H1 (cell line): ENCODE data around the gene MADD. TPM values are rescaled to one million over a fixed set of nuclear protein-coding genes. Genes with fewer than 3 reads are reported as not detected.

ENCODE experiments used
- ASH2L ChIP-seq: fragments of 200-600, 300-600 bp; sonication (generic); IDR thresholded peaks from one replicate; pipeline ENCODE4 v1.7.1; 2017; ENCODE audit warnings: low read length
- SP4 ChIP-seq: IDR thresholded peaks from 2 replicates; pipeline ENCODE4 v1.6.1; 2012; ENCODE audit warnings: low read length, inconsistent platforms
- polyA plus RNA-seq, 7 experiments: library from polyadenylated mRNA; depleted of rRNA in 3 of 7; stranded (reverse) in 5 of 7; unstranded in 2 of 7; fragments of >200 nt in 5 of 7; fragments of 200-250 nt in 2 of 7; gene quantifications; 1 replicate in 5 of 7; 2 replicates in 1 of 7; 4 replicates in 1 of 7; pipeline versions ENCODE4 v1.2.1 to v1.2.3, GENCODE V29; 2011 to 2013; ENCODE audit warnings: missing spikeins in 2 of 7, mixed read lengths in 2 of 7
- total RNA-seq: library from RNA; stranded (reverse); fragmentation: NEBNext Ultra II Directional; extraction: Animal tissue kit (Norgen Biotek cat#: 25700); gene quantifications from 2 replicates; pipeline ENCODE4 v1.2.1, GENCODE V29; 2021
- TF ChIP-seq, protein P1 (sequence below): fragments of 300-600 bp; sonication (generic); IDR thresholded peaks from 2 replicates; pipeline ENCODE4 v1.7.1; 2012; ENCODE audit warnings: low read length, moderate library complexity, mild to moderate bottlenecking, inconsistent platforms; ENCODE audit not compliant: insufficient replicate concordance
- TF ChIP-seq, protein P2 (sequence below), 3 experiments: IDR thresholded peaks; 1 replicate in 2 of 3; 2 replicates in 1 of 3; pipeline versions ENCODE4 v1.5.1 to v1.6.1; 2011; ENCODE audit warnings: low read length in 3 of 3, mild to moderate bottlenecking in 3 of 3, inconsistent platforms in 2 of 3, low read depth in 1 of 3, moderate library complexity in 1 of 3; ENCODE audit not compliant: insufficient read depth in 1 of 3; ENCODE audit errors: control extremely low read depth in 1 of 3

Gene MADD
- total and polyA plus RNA-seq, 2 of the 8 experiments (the other 6 are each of a cell fraction or from before 2014, with no cell fraction given) = 32.5 to 45.4 TPM

DNA sequence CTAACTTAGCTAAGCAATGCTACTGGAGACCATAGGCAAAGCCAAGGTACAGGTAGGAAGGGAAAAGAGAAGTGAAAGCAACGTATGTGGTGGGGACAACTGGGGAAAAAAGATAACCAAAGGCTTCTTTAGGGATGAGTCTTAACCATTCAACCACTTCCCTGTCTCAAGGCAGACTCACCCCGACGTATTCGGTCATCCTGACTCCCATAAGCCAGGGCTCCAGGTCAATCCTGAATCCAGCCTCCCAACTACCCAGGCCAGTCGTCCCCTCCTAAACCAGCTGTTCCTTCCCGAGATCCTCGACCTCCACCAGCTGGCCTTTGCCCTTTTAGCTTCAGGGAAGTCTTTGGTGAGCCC lies 21.6 kb upstream of the MADD start (continued):
- TF ChIP-seq, protein P1, sequence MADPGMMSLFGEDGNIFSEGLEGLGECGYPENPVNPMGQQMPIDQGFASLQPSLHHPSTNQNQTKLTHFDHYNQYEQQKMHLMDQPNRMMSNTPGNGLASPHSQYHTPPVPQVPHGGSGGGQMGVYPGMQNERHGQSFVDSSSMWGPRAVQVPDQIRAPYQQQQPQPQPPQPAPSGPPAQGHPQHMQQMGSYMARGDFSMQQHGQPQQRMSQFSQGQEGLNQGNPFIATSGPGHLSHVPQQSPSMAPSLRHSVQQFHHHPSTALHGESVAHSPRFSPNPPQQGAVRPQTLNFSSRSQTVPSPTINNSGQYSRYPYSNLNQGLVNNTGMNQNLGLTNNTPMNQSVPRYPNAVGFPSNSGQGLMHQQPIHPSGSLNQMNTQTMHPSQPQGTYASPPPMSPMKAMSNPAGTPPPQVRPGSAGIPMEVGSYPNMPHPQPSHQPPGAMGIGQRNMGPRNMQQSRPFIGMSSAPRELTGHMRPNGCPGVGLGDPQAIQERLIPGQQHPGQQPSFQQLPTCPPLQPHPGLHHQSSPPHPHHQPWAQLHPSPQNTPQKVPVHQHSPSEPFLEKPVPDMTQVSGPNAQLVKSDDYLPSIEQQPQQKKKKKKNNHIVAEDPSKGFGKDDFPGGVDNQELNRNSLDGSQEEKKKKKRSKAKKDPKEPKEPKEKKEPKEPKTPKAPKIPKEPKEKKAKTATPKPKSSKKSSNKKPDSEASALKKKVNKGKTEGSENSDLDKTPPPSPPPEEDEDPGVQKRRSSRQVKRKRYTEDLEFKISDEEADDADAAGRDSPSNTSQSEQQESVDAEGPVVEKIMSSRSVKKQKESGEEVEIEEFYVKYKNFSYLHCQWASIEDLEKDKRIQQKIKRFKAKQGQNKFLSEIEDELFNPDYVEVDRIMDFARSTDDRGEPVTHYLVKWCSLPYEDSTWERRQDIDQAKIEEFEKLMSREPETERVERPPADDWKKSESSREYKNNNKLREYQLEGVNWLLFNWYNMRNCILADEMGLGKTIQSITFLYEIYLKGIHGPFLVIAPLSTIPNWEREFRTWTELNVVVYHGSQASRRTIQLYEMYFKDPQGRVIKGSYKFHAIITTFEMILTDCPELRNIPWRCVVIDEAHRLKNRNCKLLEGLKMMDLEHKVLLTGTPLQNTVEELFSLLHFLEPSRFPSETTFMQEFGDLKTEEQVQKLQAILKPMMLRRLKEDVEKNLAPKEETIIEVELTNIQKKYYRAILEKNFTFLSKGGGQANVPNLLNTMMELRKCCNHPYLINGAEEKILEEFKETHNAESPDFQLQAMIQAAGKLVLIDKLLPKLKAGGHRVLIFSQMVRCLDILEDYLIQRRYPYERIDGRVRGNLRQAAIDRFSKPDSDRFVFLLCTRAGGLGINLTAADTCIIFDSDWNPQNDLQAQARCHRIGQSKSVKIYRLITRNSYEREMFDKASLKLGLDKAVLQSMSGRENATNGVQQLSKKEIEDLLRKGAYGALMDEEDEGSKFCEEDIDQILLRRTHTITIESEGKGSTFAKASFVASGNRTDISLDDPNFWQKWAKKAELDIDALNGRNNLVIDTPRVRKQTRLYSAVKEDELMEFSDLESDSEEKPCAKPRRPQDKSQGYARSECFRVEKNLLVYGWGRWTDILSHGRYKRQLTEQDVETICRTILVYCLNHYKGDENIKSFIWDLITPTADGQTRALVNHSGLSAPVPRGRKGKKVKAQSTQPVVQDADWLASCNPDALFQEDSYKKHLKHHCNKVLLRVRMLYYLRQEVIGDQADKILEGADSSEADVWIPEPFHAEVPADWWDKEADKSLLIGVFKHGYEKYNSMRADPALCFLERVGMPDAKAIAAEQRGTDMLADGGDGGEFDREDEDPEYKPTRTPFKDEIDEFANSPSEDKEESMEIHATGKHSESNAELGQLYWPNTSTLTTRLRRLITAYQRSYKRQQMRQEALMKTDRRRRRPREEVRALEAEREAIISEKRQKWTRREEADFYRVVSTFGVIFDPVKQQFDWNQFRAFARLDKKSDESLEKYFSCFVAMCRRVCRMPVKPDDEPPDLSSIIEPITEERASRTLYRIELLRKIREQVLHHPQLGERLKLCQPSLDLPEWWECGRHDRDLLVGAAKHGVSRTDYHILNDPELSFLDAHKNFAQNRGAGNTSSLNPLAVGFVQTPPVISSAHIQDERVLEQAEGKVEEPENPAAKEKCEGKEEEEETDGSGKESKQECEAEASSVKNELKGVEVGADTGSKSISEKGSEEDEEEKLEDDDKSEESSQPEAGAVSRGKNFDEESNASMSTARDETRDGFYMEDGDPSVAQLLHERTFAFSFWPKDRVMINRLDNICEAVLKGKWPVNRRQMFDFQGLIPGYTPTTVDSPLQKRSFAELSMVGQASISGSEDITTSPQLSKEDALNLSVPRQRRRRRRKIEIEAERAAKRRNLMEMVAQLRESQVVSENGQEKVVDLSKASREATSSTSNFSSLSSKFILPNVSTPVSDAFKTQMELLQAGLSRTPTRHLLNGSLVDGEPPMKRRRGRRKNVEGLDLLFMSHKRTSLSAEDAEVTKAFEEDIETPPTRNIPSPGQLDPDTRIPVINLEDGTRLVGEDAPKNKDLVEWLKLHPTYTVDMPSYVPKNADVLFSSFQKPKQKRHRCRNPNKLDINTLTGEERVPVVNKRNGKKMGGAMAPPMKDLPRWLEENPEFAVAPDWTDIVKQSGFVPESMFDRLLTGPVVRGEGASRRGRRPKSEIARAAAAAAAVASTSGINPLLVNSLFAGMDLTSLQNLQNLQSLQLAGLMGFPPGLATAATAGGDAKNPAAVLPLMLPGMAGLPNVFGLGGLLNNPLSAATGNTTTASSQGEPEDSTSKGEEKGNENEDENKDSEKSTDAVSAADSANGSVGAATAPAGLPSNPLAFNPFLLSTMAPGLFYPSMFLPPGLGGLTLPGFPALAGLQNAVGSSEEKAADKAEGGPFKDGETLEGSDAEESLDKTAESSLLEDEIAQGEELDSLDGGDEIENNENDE = no peak
- TF ChIP-seq ASH2L = no peak
- no peak for TF ChIP-seq SP4
- TF ChIP-seq, protein P2, sequence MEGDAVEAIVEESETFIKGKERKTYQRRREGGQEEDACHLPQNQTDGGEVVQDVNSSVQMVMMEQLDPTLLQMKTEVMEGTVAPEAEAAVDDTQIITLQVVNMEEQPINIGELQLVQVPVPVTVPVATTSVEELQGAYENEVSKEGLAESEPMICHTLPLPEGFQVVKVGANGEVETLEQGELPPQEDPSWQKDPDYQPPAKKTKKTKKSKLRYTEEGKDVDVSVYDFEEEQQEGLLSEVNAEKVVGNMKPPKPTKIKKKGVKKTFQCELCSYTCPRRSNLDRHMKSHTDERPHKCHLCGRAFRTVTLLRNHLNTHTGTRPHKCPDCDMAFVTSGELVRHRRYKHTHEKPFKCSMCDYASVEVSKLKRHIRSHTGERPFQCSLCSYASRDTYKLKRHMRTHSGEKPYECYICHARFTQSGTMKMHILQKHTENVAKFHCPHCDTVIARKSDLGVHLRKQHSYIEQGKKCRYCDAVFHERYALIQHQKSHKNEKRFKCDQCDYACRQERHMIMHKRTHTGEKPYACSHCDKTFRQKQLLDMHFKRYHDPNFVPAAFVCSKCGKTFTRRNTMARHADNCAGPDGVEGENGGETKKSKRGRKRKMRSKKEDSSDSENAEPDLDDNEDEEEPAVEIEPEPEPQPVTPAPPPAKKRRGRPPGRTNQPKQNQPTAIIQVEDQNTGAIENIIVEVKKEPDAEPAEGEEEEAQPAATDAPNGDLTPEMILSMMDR (IDR thresholded peaks at IDR 0.05; ENCODE audit: control extremely low read depth in 1 of 3, insufficient read depth in 1 of 3, low read depth in 1 of 3, low read length in 3 of 3) = no peak
